OCI-LY7 (cell line): ENCODE results near the gene KRT13. TPM values are rescaled to one million over a fixed set of nuclear protein-coding genes. Genes with fewer than 3 reads are reported as not detected.

Source experiments
- BruUV-seq: library from RNA; stranded (reverse); fragments of 400-500 nt; replicated peaks from 2 replicates; lab custom pipeline; 2021; lab: Mats Ljungman, UMichigan
- CTCF ChIA-PET: fragments of 300-600 bp; sonication (Branson Sonifier 250); formaldehyde crosslinking; loops from one replicate; lab custom pipeline; 2022; ENCODE audit warnings: antibody characterized with exemption; ENCODE audit not compliant: unreplicated experiment; lab: Charles Lee
- POLR2A ChIA-PET: fragments of 300-600 bp; sonication (Branson Sonifier 250); formaldehyde crosslinking; loops from one replicate; lab custom pipeline; 2022; ENCODE audit warnings: antibody characterized with exemption; lab: Charles Lee
- DNase-seq: peaks from one replicate; pipeline ENCODE4 v3.0.0-alpha.2; 2015; ENCODE audit warnings: low spot score
- H2AFZ ChIP-seq: fragments of 200-600 bp; sonication (generic), shearing (Covaris generic); 2 replicates; pipeline ENCODE4 v1.6.1; 2014; ENCODE audit warnings: mild to moderate bottlenecking, antibody characterized with exemption, low read length, moderate library complexity
- H3K27ac ChIP-seq: fragments of 200-600 bp; sonication (generic); 2 replicates; pipeline ENCODE4 v1.5.1; 2014; ENCODE audit warnings: mixed run types, low read depth, mild to moderate bottlenecking, moderate library complexity, low read length, inconsistent platforms; ENCODE audit not compliant: poor library complexity, severe bottlenecking
- H3K36me3 ChIP-seq: fragments of 200-600 bp; sonication (generic); 2 replicates; pipeline ENCODE4 v1.6.1; 2014; ENCODE audit warnings: mild to moderate bottlenecking, antibody characterized with exemption, low read length, moderate library complexity, mixed read lengths; ENCODE audit not compliant: insufficient read depth
- H3K4me1 ChIP-seq: fragments of 200-600 bp; sonication (generic); 2 replicates; pipeline ENCODE4 v1.5.1; 2014; ENCODE audit warnings: mild to moderate bottlenecking, low read length; ENCODE audit not compliant: insufficient read depth, poor library complexity, severe bottlenecking
- H3K4me2 ChIP-seq: fragments of 200-600 bp; sonication (generic); 2 replicates; pipeline ENCODE4 v1.6.1; 2014; ENCODE audit warnings: mild to moderate bottlenecking, low read length
- H3K4me3 ChIP-seq: fragments of 200-600 bp; sonication (generic); 2 replicates; pipeline ENCODE4 v1.5.1; 2014; ENCODE audit warnings: mild to moderate bottlenecking, low read depth, low read length; ENCODE audit not compliant: poor library complexity, severe bottlenecking
- H3K79me2 ChIP-seq: fragments of 200-600 bp; sonication (generic); 2 replicates; pipeline ENCODE4 v1.6.1; 2016; ENCODE audit warnings: low read depth, mild to moderate bottlenecking, low read length, moderate library complexity, mixed read lengths; ENCODE audit not compliant: insufficient read depth
- H3K9me2 ChIP-seq: fragments of 200-600 bp; sonication (generic); 2 replicates; pipeline ENCODE4 v1.6.1; 2016; ENCODE audit warnings: mild to moderate bottlenecking, low read length, mixed read lengths; ENCODE audit not compliant: insufficient read depth
- H3K9me3 ChIP-seq: fragments of 200-600 bp; sonication (generic); 2 replicates; pipeline ENCODE4 v1.6.1; 2014; ENCODE audit warnings: mild to moderate bottlenecking, mixed run types, low read length, mixed read lengths
- H4K20me1 ChIP-seq: fragments of 200-600 bp; sonication (generic); 2 replicates; pipeline ENCODE4 v1.6.1; 2014; ENCODE audit warnings: mild to moderate bottlenecking, antibody characterized with exemption, low read length, moderate library complexity, mixed read lengths; ENCODE audit not compliant: insufficient read depth
- CTCF ChIP-seq: fragments of 200-600 bp; sonication (generic); conservative IDR thresholded peaks from 2 replicates; pipeline ENCODE4 v1.5.1; 2014; ENCODE audit warnings: mild to moderate bottlenecking, antibody characterized with exemption, low read length, moderate library complexity, mixed read lengths
- EZH2phosphoT487 ChIP-seq: fragments of 200-600 bp; sonication (generic); IDR thresholded peaks from 2 replicates; pipeline ENCODE4 v1.6.1; 2018; ENCODE audit warnings: low read depth, borderline replicate concordance, mild to moderate bottlenecking, mixed run types, antibody characterized with exemption, low read length, moderate library complexity, mixed read lengths
- intact Hi-C: fragments of 100-400 bp; cut with micrococcal nuclease; formaldehyde crosslinking; loops from one replicate; pipeline ENCODE4 v1.10.0; 2022; ENCODE audit not compliant: unreplicated experiment
- total RNA-seq, 2 experiments: library from RNA; depleted of rRNA in 1 of 2; stranded (reverse); fragments of >200 nt in 1 of 2; shearing (Covaris generic) in 1 of 2; gene quantifications; 2 replicates each; pipeline ENCODE4 v1.2.3, GENCODE V29; 2014 to 2022

Gene KRT13
- total RNA-seq, 2 experiments from 2014 or later, result not detected

DNA sequence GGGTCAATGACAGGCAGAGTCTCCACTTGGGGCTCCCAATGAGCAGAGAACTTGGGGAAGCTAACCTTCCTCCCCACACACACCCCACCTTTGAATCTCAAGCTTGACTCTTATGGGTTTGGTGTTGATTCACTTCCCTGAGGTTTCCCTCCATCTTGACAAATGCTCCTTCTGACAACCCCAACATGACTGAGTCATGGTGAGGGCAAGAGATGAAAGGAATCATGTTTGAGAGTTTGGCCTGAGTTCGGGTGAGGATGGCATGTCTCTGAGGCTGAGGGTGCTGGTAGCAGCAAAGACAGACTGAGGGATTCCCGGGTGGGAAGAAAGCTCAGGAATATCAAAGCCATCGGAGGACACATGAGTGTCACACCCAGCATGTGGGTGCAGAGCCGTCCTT is 47.8 kb upstream of the KRT13 start:
- BruUV-seq, result no TSS peak
- no peaks in the 10 kb centered on the region for H3K36me3 ChIP-seq
- no peak overlapping the region for H2AFZ ChIP-seq
- intact Hi-C loops, result no loop called here
- no peak for TF ChIP-seq EZH2phosphoT487
- no peak for TF ChIP-seq CTCF
- H3K9me2 ChIP-seq, result no peaks in the 10 kb centered on the region
- H3K4me2 ChIP-seq, result no peak overlapping the region
- no peak overlapping the region for H3K4me3 ChIP-seq
- H3K27ac ChIP-seq, result no peak overlapping the region
- no peaks in the 10 kb centered on the region for H3K4me1 ChIP-seq
- no peaks in the 10 kb centered on the region for H3K79me2 ChIP-seq
- DNase-seq, result no peak
- CTCF ChIA-PET, result no interaction called here
- no peaks in the 10 kb centered on the region for H3K9me3 ChIP-seq
- no peaks in the 10 kb centered on the region for H4K20me1 ChIP-seq
- POLR2A ChIA-PET, result no interaction called here

GRCh38 chr17:41552455-41552854 is 47.0 kb upstream of the KRT13 start:
- intact Hi-C loops, result no loop called here
- Histone ChIP-seq H3K4me3 (no peak overlapping the region), H3K4me2 (no peak overlapping the region), H3K9me3 (no peaks in the 10 kb centered on the region), H3K9me2 (no peaks in the 10 kb centered on the region), H2AFZ (no peak overlapping the region), H3K4me1 (no peaks in the 10 kb centered on the region), H3K27ac (no peak overlapping the region), H3K79me2 (no peaks in the 10 kb centered on the region), H4K20me1 (no peaks in the 10 kb centered on the region), H3K36me3 (no peaks in the 10 kb centered on the region)
- TF ChIP-seq CTCF, result no peak
- TF ChIP-seq EZH2phosphoT487, result no peak
- BruUV-seq, result no TSS peak
- CTCF ChIA-PET, result no interaction called here
- DNase-seq, result no peak
- POLR2A ChIA-PET, result no interaction called here

- H3K79me2 ChIP-seq, result no peaks in the 10 kb centered on the region
- CTCF ChIA-PET, result no interaction called here
- H3K4me2 ChIP-seq, result no peak overlapping the region
- no peaks in the 10 kb centered on the region for H4K20me1 ChIP-seq
- DNase-seq, result no peak
- H3K4me3 ChIP-seq, result no peak overlapping the region
- BruUV-seq, result no TSS peak
- H3K36me3 ChIP-seq, result no peaks in the 10 kb centered on the region
- H2AFZ ChIP-seq, result no peak overlapping the region
- no peaks in the 10 kb centered on the region for H3K4me1 ChIP-seq
- H3K27ac ChIP-seq, result no peak overlapping the region
- no peaks in the 10 kb centered on the region for H3K9me2 ChIP-seq
- intact Hi-C loops, result no loop called here
- POLR2A ChIA-PET, result no interaction called here
- H3K9me3 ChIP-seq, result no peaks in the 10 kb centered on the region
- TF ChIP-seq CTCF (no peak), EZH2phosphoT487 (no peak)
These were observed 46.0 kb upstream of the KRT13 start for GRCh38 chr17:41551365-41551764.
